ENCODE data around the gene PSMB7.

The PSMB7 gene

GRCh38 chr9:124399968-124400940 lies 15.0 kb downstream of the PSMB7 start:
- Mint-ChIP-seq H3K36me3 (peaks cover 61% of the 10 kb centered on the region), H3K4me3 (no peak overlapping the region), H3K4me1 (peaks cover 22% of the 10 kb centered on the region), H3K9me3 (no peaks in the 10 kb centered on the region), H3K27me3 (no peaks in the 10 kb centered on the region), H3K27ac (peak overlapping the region; percentile 3)
- ATAC-seq, result no peak

- no peaks in the 10 kb centered on the region for H3K9me3 Mint-ChIP-seq
- no peaks in the 10 kb centered on the region for H3K27me3 Mint-ChIP-seq
- no peak for ATAC-seq
- H3K27ac Mint-ChIP-seq, result no peak overlapping the region
- H3K36me3 Mint-ChIP-seq, result peaks cover 62% of the 10 kb centered on the region
- no peak overlapping the region for H3K4me3 Mint-ChIP-seq
- peaks cover 27% of the 10 kb centered on the region for H3K4me1 Mint-ChIP-seq
Measured at GRCh38 chr9:124399323-124399967, 15.8 kb downstream of the PSMB7 start.

- Mint-ChIP-seq H3K36me3 (peaks cover 52% of the 10 kb centered on the region), H3K4me1 (peaks cover 34% of the 10 kb centered on the region)
Measured at GRCh38 chr9:124398191-124398935, 16.9 kb downstream of the PSMB7 start.

DNA sequence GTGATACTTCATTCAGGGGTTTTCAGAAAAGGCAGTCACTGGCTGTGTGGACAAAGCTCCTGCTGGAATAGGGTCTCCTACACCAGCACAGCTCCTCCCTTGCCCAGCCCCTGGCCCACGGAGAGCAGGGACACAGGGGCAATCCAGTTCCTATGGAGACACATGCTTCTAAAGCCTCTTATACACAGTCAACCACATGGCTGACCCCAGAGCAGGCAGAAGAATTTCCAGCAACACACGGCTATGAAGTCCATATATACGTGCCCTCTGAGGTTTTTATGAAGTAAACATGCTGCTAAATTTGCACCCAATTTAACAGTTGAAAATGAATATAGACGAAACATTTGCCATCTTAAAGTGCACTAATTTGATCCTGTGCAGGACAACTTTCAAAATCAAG lies 19.4 kb downstream of the PSMB7 start:
- H3K4me1 Mint-ChIP-seq, result peaks cover 34% of the 10 kb centered on the region
- H3K27ac Mint-ChIP-seq, result no peak overlapping the region
- ATAC-seq, result no peak
- no peak overlapping the region for H3K4me3 Mint-ChIP-seq
- peaks cover 40% of the 10 kb centered on the region for H3K36me3 Mint-ChIP-seq
- no peaks in the 10 kb centered on the region for H3K9me3 Mint-ChIP-seq
- no peaks in the 10 kb centered on the region for H3K27me3 Mint-ChIP-seq

More at GRCh38 chr9:124398191-124398935, 16.9 kb downstream of the PSMB7 start:
- Mint-ChIP-seq H3K4me3 (no peak overlapping the region), H3K27ac (no peak overlapping the region), H3K9me3 (no peaks in the 10 kb centered on the region), H3K27me3 (no peaks in the 10 kb centered on the region)
- ATAC-seq, result no peak

GRCh38 chr9:124394596-124394995 lies 20.6 kb downstream of the PSMB7 start:
- ATAC-seq, result no peak
- H3K27me3 Mint-ChIP-seq, result no peaks in the 10 kb centered on the region
- peak overlapping the region; percentile 40 for H3K27ac Mint-ChIP-seq
- peaks cover 32% of the 10 kb centered on the region for H3K36me3 Mint-ChIP-seq
- peaks cover 37% of the 10 kb centered on the region for H3K4me1 Mint-ChIP-seq
- H3K4me3 Mint-ChIP-seq, result no peak overlapping the region
- no peaks in the 10 kb centered on the region for H3K9me3 Mint-ChIP-seq

DNA sequence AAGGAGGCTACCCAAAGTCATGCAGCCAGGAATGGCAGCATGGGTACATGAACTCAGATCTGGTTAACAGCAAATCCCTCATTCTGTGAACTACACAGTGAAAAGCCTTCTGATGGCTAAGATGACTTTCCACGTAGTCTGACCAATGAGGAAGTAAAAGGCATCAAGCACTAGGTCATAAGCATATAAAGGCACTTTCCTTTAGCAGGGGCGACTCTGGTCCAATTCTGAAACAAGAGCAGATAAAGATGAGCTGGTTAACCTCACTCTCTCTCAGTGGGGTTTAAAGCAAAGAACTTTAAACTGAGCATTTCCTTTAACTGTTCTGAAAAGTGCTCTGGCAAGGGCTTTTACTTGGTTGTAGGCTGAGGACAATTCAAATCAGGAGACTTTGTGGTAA lies 21.1 kb downstream of the PSMB7 start:
- Mint-ChIP-seq H3K4me1 (peaks cover 37% of the 10 kb centered on the region), H3K36me3 (peaks cover 32% of the 10 kb centered on the region)
- ATAC-seq, result no peak

DNA sequence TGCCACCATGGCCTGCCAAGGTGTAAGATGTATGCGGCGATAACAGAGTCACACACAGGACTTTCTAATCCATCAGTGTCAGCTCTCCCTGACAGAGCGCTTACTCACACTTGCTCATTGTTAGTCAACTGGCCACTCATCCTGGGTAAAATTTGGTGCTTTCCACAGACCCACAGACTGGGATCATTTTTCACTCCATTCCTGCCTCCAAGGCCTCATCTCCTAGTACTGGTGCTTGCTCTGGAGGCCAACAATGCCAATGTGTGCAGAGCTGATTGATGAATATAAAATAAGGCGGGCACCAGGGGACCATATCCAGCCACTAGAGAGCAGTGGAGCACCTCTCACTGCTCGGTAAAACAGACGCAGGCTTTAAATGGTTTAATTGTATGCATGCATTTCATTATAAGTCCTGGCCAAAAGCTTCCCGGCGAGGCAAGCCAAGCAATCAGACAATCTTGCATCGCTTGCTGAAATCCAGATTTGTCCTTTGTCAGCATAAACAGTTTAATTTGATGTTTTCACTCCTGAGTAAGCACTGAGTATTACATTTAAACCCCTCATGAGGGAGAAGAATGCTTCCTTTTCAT lies 22.3 kb downstream of the PSMB7 start:
- no peaks in the 10 kb centered on the region for H3K27me3 Mint-ChIP-seq
- H3K27ac Mint-ChIP-seq, result no peak overlapping the region
- H3K9me3 Mint-ChIP-seq, result no peaks in the 10 kb centered on the region
- ATAC-seq, result no peak
- no peak overlapping the region for H3K4me3 Mint-ChIP-seq
- H3K4me1 Mint-ChIP-seq, result peaks cover 42% of the 10 kb centered on the region
- peaks cover 25% of the 10 kb centered on the region for H3K36me3 Mint-ChIP-seq

More for the DNA sequence above, 21.1 kb downstream of the PSMB7 start:
- no peaks in the 10 kb centered on the region for H3K27me3 Mint-ChIP-seq
- H3K4me3 Mint-ChIP-seq, result no peak overlapping the region
- no peaks in the 10 kb centered on the region for H3K9me3 Mint-ChIP-seq
- peak overlapping the region; percentile 40 for H3K27ac Mint-ChIP-seq

DNA sequence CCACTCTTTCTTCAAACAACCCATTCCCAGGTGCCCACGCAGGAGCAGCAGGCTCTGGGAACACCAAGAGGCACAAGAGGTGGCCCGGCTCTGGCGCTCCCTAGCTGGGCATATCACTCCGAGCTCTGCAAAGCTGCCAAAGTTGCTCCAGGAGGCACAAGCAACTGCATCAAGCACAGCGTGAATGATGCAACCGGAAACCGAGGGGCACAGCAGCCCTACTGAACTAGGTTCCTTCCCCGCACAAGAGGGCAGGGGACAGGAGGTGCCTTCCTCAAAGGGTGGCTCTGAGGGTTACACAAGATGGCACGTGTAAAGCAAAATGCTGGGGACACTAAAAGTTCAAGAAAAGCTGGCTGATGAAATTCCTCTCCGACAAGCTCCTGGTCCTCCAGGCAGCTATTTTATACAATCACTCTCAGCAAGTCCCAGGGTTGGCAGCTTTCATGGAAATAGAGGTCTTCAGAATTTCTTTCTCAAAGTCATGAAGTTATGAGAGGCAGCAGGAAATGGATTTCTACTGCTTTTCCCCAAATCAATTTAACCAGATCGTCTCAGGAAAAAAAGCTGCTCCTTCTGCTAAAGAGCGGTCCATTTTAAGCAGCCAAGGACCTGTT lies 22.9 kb downstream of the PSMB7 start:
- Mint-ChIP-seq H3K36me3 (peaks cover 22% of the 10 kb centered on the region), H3K4me3 (no peak overlapping the region), H3K9me3 (no peaks in the 10 kb centered on the region), H3K4me1 (peaks cover 46% of the 10 kb centered on the region), H3K27ac (no peak overlapping the region), H3K27me3 (no peaks in the 10 kb centered on the region)
- ATAC-seq, result no peak

GRCh38 chr9:124390794-124391658 lies 24.2 kb downstream of the PSMB7 start:
- peaks cover 17% of the 10 kb centered on the region for H3K36me3 Mint-ChIP-seq
- no peaks in the 10 kb centered on the region for H3K27me3 Mint-ChIP-seq
- H3K27ac Mint-ChIP-seq, result no peak overlapping the region
- no peaks in the 10 kb centered on the region for H3K9me3 Mint-ChIP-seq
- no peak for ATAC-seq
- no peak overlapping the region for H3K4me3 Mint-ChIP-seq
- peaks cover 45% of the 10 kb centered on the region for H3K4me1 Mint-ChIP-seq

GRCh38 chr9:124389146-124389939 lies 25.9 kb downstream of the PSMB7 start:
- H3K27me3 Mint-ChIP-seq, result no peaks in the 10 kb centered on the region
- peaks cover 40% of the 10 kb centered on the region for H3K4me1 Mint-ChIP-seq
- H3K4me3 Mint-ChIP-seq, result no peak overlapping the region
- H3K27ac Mint-ChIP-seq, result no peak overlapping the region
- H3K9me3 Mint-ChIP-seq, result no peaks in the 10 kb centered on the region
- no peak for ATAC-seq
- H3K36me3 Mint-ChIP-seq, result peaks cover 8% of the 10 kb centered on the region

GRCh38 chr9:124388275-124389048 lies 26.8 kb downstream of the PSMB7 start:
- Mint-ChIP-seq H3K27ac (no peak overlapping the region), H3K27me3 (no peaks in the 10 kb centered on the region), H3K9me3 (no peaks in the 10 kb centered on the region), H3K36me3 (peaks cover 15% of the 10 kb centered on the region), H3K4me1 (peaks cover 34% of the 10 kb centered on the region), H3K4me3 (no peak overlapping the region)
- ATAC-seq, result no peak

- Mint-ChIP-seq H3K4me1 (peaks cover 34% of the 10 kb centered on the region), H3K27ac (no peak overlapping the region), H3K36me3 (peaks cover 19% of the 10 kb centered on the region), H3K4me3 (no peak overlapping the region), H3K27me3 (no peaks in the 10 kb centered on the region), H3K9me3 (no peaks in the 10 kb centered on the region)
- no peak for ATAC-seq
Measured at GRCh38 chr9:124386201-124386600, 29.0 kb downstream of the PSMB7 start.

DNA sequence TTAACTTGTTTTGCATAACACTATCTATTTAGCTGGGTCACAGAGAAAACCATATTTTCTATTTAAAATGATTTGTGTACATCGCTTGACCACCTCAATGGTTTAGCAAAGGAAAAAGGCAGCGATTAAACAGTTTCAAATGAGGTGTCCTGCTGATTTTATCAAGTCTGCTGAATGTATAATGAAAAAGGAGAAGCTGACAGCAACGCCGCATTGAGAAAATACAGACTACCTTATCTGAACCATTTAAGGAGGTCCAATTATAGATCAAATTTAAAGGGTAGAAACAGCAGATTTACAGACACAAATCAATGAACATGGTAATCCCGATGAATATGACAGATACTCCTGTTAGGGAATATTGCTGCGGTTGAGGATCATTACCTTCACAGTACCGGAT lies 29.6 kb downstream of the PSMB7 start:
- Mint-ChIP-seq H3K27me3 (no peaks in the 10 kb centered on the region), H3K9me3 (no peaks in the 10 kb centered on the region), H3K4me3 (no peak overlapping the region), H3K36me3 (peaks cover 19% of the 10 kb centered on the region), H3K4me1 (peaks cover 34% of the 10 kb centered on the region), H3K27ac (no peak overlapping the region)
- no peak for ATAC-seq

Measured in stimulated activated memory B cell treated with anti-CD40 and anti-IgM and Interleukin-4, amounts not matched to agents 10 μg/mL and 1 μg/mL and 100 μg/mL, for 72 hours (primary cell).